H1 (cell line): ENCODE results near the gene MAPKAP1.

Experiments
- CEBPB ChIP-seq: IDR thresholded peaks from 2 replicates; pipeline ENCODE4 v1.6.1; 2012; ENCODE audit warnings: low read depth, low read length
- HDAC6 ChIP-seq: IDR thresholded peaks from one replicate; pipeline ENCODE4 v1.7.1; 2012; ENCODE audit warnings: low read depth, mild to moderate bottlenecking, inconsistent platforms, low read length, moderate library complexity
- JUND ChIP-seq: IDR thresholded peaks from 2 replicates; pipeline ENCODE4 v1.6.1; 2011; ENCODE audit warnings: mild to moderate bottlenecking, improper control_type of control experiment, low read length
- POLR2A ChIP-seq, 2 experiments: IDR thresholded peaks; 1 replicate in 1 of 2; 2 replicates in 1 of 2; pipeline ENCODE4 v1.6.1; 2011; ENCODE audit warnings: low read depth in 2 of 2, low read length in 2 of 2, mild to moderate bottlenecking in 2 of 2; ENCODE audit errors: control extremely low read depth in 1 of 2
- POLR2AphosphoS5 ChIP-seq: IDR thresholded peaks from 2 replicates; pipeline ENCODE4 v1.6.1; 2011; ENCODE audit warnings: low read depth, low read length
- RAD21 ChIP-seq, 2 experiments: IDR thresholded peaks in 1 of 2; conservative IDR thresholded peaks in 1 of 2; 2 replicates each; pipeline ENCODE4 v1.6.1; 2011; ENCODE audit warnings: low read depth in 2 of 2, low read length in 2 of 2, improper control_type of control experiment in 1 of 2, inconsistent platforms in 1 of 2, mild to moderate bottlenecking in 1 of 2, moderate library complexity in 1 of 2
- TBP ChIP-seq: IDR thresholded peaks from 2 replicates; pipeline ENCODE4 v1.6.1; 2011; ENCODE audit warnings: low read depth, low read length, improper control_type of control experiment
- ZNF274 ChIP-seq: IDR thresholded peaks from 2 replicates; pipeline ENCODE4 v1.7.0; 2012; ENCODE audit warnings: low read length, borderline replicate concordance; ENCODE audit errors: extremely low read depth
- TF ChIP-seq, protein P1 (sequence below), 3 experiments: IDR thresholded peaks; 1 replicate in 2 of 3; 2 replicates in 1 of 3; pipeline versions ENCODE4 v1.5.1 to v1.6.1; 2011; ENCODE audit warnings: low read length in 3 of 3, mild to moderate bottlenecking in 3 of 3, inconsistent platforms in 2 of 3, low read depth in 1 of 3, moderate library complexity in 1 of 3; ENCODE audit not compliant: insufficient read depth in 1 of 3; ENCODE audit errors: control extremely low read depth in 1 of 3

DNA sequence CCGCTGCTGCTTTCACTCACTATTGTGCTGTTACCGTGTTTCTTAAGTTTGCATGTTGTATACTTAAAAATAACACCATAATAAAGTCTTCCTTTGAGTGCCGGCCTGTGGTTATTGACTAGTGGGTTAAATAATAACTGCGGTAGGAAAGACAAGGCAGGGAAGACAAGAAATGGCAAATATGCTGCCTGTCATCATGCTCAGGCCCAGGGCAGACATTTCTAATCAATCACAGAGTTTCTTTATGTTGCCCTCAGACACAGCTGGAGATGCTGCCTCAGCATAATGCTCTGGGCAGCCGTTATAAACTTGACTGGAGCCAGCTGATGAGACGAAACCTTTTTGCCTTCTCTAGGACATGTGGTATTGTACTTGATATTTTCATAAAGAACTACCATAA lies 230.4 kb downstream of the MAPKAP1 start:
- TF ChIP-seq POLR2A (IDR thresholded peaks at IDR 0.05; ENCODE audit: control extremely low read depth in 1 of 2, low read depth in 2 of 2, low read length in 2 of 2), result no peak
- TF ChIP-seq, protein P1, sequence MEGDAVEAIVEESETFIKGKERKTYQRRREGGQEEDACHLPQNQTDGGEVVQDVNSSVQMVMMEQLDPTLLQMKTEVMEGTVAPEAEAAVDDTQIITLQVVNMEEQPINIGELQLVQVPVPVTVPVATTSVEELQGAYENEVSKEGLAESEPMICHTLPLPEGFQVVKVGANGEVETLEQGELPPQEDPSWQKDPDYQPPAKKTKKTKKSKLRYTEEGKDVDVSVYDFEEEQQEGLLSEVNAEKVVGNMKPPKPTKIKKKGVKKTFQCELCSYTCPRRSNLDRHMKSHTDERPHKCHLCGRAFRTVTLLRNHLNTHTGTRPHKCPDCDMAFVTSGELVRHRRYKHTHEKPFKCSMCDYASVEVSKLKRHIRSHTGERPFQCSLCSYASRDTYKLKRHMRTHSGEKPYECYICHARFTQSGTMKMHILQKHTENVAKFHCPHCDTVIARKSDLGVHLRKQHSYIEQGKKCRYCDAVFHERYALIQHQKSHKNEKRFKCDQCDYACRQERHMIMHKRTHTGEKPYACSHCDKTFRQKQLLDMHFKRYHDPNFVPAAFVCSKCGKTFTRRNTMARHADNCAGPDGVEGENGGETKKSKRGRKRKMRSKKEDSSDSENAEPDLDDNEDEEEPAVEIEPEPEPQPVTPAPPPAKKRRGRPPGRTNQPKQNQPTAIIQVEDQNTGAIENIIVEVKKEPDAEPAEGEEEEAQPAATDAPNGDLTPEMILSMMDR (IDR thresholded peaks at IDR 0.05; ENCODE audit: control extremely low read depth in 1 of 3, insufficient read depth in 1 of 3, low read depth in 1 of 3, low read length in 3 of 3), result no peak
- no peak for TF ChIP-seq RAD21 (IDR thresholded peaks at IDR 0.05 in 1 of 2, conservative IDR thresholded peaks at IDR 0.05 in 1 of 2; ENCODE audit: low read depth in 2 of 2, low read length in 2 of 2)
- TF ChIP-seq ZNF274, result no peak
- TF ChIP-seq CEBPB, result no peak
- no peak for TF ChIP-seq HDAC6
- TF ChIP-seq POLR2AphosphoS5, result no peak
- no peak for TF ChIP-seq TBP
- no peak for TF ChIP-seq JUND
